Smooth muscle cell (in vitro differentiated cells): ENCODE results near the gene KRT83. TPM values are rescaled to one million over a fixed set of nuclear protein-coding genes. Genes with fewer than 3 reads are reported as not detected.

Experiments
- DNase-seq: peaks from one replicate; lab custom pipeline; 2025; ENCODE audit not compliant: unreplicated experiment; lab: John Stamatoyannopoulos, UW
- H2AFZ ChIP-seq: fragments of 200-600 bp; sonication (generic); 2 replicates; pipeline ENCODE4 v1.6.0; 2016; ENCODE audit warnings: antibody characterized with exemption, low read depth, mild to moderate bottlenecking
- H3F3A ChIP-seq: fragments of 200-600 bp; sonication (generic); 2 replicates; pipeline ENCODE4 v1.6.0; 2017; ENCODE audit warnings: antibody characterized with exemption, low read depth
- H3K27ac ChIP-seq: fragments of 200-600 bp; sonication (generic); 2 replicates; pipeline ENCODE4 v1.5.1; 2016; ENCODE audit warnings: low read depth, mild to moderate bottlenecking
- H3K27me3 ChIP-seq: fragments of 200-600 bp; sonication (generic); 2 replicates; pipeline ENCODE4 v1.6.1; 2016; ENCODE audit warnings: low read depth, mild to moderate bottlenecking
- H3K36me3 ChIP-seq: fragments of 200-600 bp; sonication (generic); 2 replicates; pipeline ENCODE4 v1.5.1; 2016; ENCODE audit warnings: low read depth
- H3K4me1 ChIP-seq: fragments of 200-600 bp; sonication (generic); 2 replicates; pipeline ENCODE4 v1.5.1; 2016; ENCODE audit warnings: low read depth
- H3K4me2 ChIP-seq: fragments of 200-600 bp; sonication (generic); 2 replicates; pipeline ENCODE4 v1.6.0; 2016; ENCODE audit warnings: mild to moderate bottlenecking
- H3K4me3 ChIP-seq: fragments of 200-600 bp; sonication (generic); 2 replicates; pipeline ENCODE4 v1.5.1; 2016; ENCODE audit warnings: mild to moderate bottlenecking
- H3K79me2 ChIP-seq: fragments of 200-600 bp; sonication (generic); 2 replicates; pipeline ENCODE4 v1.6.0; 2016; ENCODE audit warnings: low read depth, mild to moderate bottlenecking
- H3K9ac ChIP-seq: fragments of 200-600 bp; sonication (generic); 2 replicates; pipeline ENCODE4 v1.6.0; 2016; ENCODE audit warnings: low read depth
- H3K9me3 ChIP-seq: fragments of 200-600 bp; sonication (generic); replicated peaks from 2 replicates; pipeline ENCODE4 v1.5.1; 2016; ENCODE audit warnings: low read depth
- H4K20me1 ChIP-seq: fragments of 200-600 bp; sonication (generic); 2 replicates; pipeline ENCODE4 v1.6.0; 2016; ENCODE audit warnings: low read depth
- WGBS: methylation state at CpG from one replicate; pipeline ENCODE4 v1.1.7; 2016; ENCODE audit warnings: low lambda C conversion rate; 5-methylcytosine and 5-hydroxymethylcytosine counted together
- polyA plus RNA-seq: library from polyadenylated mRNA; unstranded; fragments of >200 nt; fragmentation: Nextera tagmentation; extraction: Ambion mirVana; gene quantifications from 2 replicates; pipeline ENCODE4 v1.2.1, GENCODE V29; 2016
- total RNA-seq: library from RNA; depleted of rRNA; stranded (reverse); fragments of >200 nt; gene quantifications from 2 replicates; pipeline ENCODE4 v1.2.3, GENCODE V29; 2014
- TF ChIP-seq, protein P1 (sequence below): fragments of 200-600 bp; sonication (generic); IDR thresholded peaks from 2 replicates; pipeline ENCODE4 v1.5.1; 2017; ENCODE audit warnings: borderline replicate concordance, mild to moderate bottlenecking, antibody characterized with exemption; ENCODE audit not compliant: insufficient read depth, poor library complexity, severe bottlenecking

The KRT83 gene
- total and polyA plus RNA-seq, 2 experiments from 2014 or later: not detected

DNA sequence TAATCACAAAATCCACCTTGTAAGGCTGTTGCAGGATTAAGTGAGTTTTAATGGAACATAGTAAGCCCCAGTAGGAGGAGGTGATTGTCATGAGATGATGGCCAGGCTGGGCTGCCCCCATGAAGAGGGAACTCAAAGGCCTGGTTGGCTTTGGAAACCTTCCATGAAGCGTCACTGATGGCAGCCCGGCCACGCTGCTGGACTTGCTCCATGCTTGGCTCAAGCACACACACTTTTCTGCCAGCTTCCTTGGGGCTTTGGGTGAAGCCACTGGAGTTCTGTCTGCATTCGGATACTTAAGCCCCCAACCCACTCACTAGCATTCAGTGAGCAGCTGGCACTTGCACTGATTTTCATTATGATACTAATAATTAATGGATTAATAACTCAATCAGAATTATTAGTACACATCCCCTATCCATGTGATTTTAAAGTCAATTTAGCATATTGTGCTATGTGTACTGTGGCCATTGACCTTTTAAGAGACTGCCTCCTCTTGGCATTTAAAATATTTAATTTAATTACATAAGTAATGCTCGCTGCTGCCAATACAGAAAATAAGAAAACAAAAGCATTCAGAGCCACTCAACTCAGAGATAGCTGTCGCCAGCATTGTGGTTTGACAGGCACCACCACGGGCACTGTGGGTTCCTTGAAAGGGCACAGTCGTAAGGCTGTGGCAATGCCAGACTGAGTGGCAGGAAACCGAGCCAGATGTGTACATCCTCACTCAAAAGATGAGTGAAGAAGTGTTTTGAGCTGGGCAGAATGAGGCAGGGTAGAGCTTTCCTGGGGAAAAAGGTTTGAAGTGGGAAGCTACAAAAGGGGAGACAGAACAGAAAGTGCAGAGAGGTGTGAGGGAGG lies 30.2 kb upstream of the KRT83 start:
- H3K9me3 ChIP-seq: no peaks in the 10 kb centered on the region
- no peak overlapping the region for H2AFZ ChIP-seq
- no peak overlapping the region for H3K4me3 ChIP-seq
- H4K20me1 ChIP-seq: no peaks in the 10 kb centered on the region
- H3K79me2 ChIP-seq: no peaks in the 10 kb centered on the region
- H3K9ac ChIP-seq: no peak overlapping the region
- H3K4me2 ChIP-seq: no peak overlapping the region
- 84% methylated on average over 9 of the region's 9 CpGs for WGBS
- DNase-seq: no peak
- H3K36me3 ChIP-seq: no peaks in the 10 kb centered on the region
- H3K4me1 ChIP-seq: no peaks in the 10 kb centered on the region
- H3F3A ChIP-seq: no peaks in the 10 kb centered on the region
- TF ChIP-seq, protein P1, sequence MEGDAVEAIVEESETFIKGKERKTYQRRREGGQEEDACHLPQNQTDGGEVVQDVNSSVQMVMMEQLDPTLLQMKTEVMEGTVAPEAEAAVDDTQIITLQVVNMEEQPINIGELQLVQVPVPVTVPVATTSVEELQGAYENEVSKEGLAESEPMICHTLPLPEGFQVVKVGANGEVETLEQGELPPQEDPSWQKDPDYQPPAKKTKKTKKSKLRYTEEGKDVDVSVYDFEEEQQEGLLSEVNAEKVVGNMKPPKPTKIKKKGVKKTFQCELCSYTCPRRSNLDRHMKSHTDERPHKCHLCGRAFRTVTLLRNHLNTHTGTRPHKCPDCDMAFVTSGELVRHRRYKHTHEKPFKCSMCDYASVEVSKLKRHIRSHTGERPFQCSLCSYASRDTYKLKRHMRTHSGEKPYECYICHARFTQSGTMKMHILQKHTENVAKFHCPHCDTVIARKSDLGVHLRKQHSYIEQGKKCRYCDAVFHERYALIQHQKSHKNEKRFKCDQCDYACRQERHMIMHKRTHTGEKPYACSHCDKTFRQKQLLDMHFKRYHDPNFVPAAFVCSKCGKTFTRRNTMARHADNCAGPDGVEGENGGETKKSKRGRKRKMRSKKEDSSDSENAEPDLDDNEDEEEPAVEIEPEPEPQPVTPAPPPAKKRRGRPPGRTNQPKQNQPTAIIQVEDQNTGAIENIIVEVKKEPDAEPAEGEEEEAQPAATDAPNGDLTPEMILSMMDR: no peak
- H3K27ac ChIP-seq: no peak overlapping the region
- peaks cover 54% of the 10 kb centered on the region for H3K27me3 ChIP-seq

DNA sequence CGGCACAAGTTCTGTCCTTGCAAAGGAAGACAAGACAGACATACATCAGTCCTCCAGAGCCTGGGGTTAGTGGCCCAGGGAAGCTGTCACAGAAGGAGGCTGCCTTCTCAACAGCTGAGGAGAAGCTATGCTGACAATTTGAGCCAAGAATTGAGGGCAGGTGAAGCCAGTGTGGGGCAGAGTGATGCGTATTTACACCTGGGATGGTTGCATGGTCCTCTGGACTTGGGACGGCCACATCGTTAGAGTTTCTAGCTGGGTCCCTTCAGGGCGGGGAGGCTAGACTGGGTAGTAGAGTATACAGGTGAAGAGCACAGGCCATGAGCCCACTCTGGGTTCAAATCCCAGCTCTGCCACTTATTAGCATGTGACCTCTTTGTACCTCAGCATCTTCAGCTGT lies 29.6 kb upstream of the KRT83 start:
- H3K79me2 ChIP-seq: no peaks in the 10 kb centered on the region
- no peak overlapping the region for H3K27ac ChIP-seq
- H3K4me2 ChIP-seq: no peak overlapping the region
- peaks cover 54% of the 10 kb centered on the region for H3K27me3 ChIP-seq
- H3K9ac ChIP-seq: no peak overlapping the region
- H4K20me1 ChIP-seq: no peaks in the 10 kb centered on the region
- DNase-seq: no peak
- WGBS: 97% methylated on average over 5 of the region's 5 CpGs
- TF ChIP-seq, protein P1: no peak
- H3F3A ChIP-seq: no peaks in the 10 kb centered on the region
- no peaks in the 10 kb centered on the region for H3K36me3 ChIP-seq
- no peak overlapping the region for H2AFZ ChIP-seq
- no peaks in the 10 kb centered on the region for H3K9me3 ChIP-seq
- no peak overlapping the region for H3K4me3 ChIP-seq
- H3K4me1 ChIP-seq: no peaks in the 10 kb centered on the region

GRCh38 chr12:52350021-52350620 lies 28.9 kb upstream of the KRT83 start:
- Histone ChIP-seq H3K79me2 (no peaks in the 10 kb centered on the region), H3K27ac (no peak overlapping the region), H4K20me1 (no peaks in the 10 kb centered on the region), H2AFZ (no peak overlapping the region), H3K9me3 (no peaks in the 10 kb centered on the region), H3K4me2 (no peak overlapping the region), H3K27me3 (peaks cover 50% of the 10 kb centered on the region), H3K4me3 (no peak overlapping the region), H3K36me3 (no peaks in the 10 kb centered on the region), H3F3A (no peaks in the 10 kb centered on the region), H3K9ac (no peak overlapping the region), H3K4me1 (no peaks in the 10 kb centered on the region)
- 90% methylated on average over 8 of the region's 8 CpGs for WGBS
- DNase-seq: no peak
- TF ChIP-seq, protein P1: no peak
